HL-60/S4 (cell line): ENCODE data around the gene CD2AP.
"Not testable (repeated sequence)": the region's sequence is repeated elsewhere in the genome, so short reads cannot be mapped to it uniquely, and the experiment has no call there.

Experiments
- in situ Hi-C: fragments of 300-500 bp; cut with MboI; formaldehyde crosslinking; loops from 2 replicates; pipeline ENCODE4 v1.14.3; 2022; ENCODE audit warnings: low sequenced_read_pairs

The CD2AP gene, protein sequence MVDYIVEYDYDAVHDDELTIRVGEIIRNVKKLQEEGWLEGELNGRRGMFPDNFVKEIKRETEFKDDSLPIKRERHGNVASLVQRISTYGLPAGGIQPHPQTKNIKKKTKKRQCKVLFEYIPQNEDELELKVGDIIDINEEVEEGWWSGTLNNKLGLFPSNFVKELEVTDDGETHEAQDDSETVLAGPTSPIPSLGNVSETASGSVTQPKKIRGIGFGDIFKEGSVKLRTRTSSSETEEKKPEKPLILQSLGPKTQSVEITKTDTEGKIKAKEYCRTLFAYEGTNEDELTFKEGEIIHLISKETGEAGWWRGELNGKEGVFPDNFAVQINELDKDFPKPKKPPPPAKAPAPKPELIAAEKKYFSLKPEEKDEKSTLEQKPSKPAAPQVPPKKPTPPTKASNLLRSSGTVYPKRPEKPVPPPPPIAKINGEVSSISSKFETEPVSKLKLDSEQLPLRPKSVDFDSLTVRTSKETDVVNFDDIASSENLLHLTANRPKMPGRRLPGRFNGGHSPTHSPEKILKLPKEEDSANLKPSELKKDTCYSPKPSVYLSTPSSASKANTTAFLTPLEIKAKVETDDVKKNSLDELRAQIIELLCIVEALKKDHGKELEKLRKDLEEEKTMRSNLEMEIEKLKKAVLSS

DNA sequence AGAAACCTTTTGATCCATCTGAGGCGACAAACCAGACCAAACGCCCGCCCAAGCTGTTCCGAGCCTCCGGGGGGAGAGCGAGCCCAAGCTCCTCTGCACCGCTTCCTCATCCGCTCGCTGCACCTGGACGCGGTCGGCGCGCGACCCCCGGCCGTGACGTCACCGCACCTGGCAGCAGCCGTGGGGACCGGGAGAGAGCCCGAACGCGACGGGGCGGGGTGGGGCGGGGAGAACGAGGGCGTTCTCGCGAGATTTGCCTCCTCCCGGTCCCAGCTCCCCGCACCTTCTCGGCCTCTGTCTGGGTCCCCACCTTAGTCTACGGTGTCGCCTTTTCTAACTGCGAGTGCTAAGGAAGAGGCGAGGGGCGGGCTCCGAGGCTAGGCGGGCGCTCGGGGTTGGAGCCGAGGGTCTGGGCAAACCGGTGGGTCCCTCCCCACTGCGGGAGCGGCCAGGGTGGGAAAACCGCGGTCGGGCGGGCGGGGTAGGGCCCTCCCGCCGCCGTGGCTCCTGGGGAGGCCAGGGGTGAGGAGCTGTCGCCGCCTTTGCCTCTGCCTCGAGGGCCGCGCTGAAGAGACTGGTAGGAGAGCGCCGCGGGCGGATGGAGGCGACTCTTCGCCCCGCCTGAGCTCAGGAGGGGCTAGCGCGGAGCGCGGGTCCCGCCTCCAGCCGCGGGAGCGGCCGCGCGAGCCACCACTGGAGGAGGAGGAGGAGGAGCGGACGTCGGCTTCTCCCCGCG is at the start of gene CD2AP:
TSS of gene CD2AP (plus strand) at position 293 of the 736 bp plus-strand sequence. CDS start 456 bp downstream, outside the sequence.
- in situ Hi-C loops: no loop called here

DNA sequence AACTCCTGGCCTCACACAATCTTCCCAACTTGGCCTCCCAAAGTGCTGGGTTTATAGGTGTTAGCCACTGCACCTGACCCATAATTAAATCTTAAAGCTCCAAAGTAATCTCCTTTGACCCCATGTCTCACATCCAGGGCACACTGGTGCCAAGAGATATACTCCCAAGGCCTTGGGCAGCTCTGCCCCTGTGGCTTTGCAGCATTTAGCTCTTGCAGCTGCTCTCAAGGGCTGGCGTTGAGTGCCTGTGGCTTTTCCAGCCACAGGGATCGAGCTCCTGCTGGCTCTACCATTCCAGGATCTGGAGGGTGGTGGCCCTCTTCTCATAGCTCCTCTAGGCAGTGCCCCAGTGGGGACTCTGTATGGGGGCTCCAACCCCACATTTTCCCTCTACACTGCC is 49.3 kb upstream of the CD2AP start:
- in situ Hi-C loops: no loop called here

DNA sequence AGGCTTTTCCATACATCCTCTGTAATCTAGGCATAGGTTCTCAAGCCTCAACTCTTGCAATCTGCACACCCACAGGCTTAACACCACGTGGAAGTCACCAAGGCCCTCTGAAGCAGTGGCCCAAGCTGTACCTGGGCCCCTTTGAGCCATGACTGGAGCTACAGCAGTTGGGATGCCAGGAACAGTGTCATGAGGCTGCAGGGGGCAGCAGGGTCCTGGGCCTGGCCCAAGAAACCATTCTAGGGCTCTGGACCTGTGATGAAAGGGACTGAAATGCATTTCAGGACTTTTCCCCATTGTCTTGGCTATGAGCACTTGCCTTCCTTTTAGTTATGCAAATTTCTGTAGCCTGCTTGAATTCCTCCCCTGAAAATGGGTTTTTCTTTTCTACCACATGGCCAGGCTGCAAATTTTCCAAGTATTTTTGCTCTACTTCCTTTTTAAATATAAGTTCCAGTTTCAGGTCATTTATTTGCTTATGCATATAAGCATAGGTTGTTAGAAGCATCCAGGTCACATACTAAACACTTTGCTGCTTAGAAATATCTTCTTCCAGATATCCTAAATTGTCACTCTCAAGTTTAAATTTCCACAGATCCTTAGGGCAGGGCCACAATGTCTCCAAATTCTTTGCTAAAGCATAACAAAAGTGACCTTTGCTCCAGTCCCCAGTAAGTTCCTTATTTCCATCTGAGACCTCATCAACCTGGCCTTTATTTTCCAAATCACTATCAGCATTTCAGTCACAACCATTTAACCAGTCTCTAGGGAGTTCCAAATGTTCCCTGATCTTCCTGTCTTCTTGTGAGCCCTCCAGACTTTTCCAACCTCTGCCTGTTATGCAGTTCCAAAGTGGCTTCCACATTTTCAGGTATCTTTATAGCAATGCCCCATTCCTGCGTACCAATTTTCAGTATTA is 48.6 kb upstream of the CD2AP start:
- in situ Hi-C loops: no loop called here

DNA sequence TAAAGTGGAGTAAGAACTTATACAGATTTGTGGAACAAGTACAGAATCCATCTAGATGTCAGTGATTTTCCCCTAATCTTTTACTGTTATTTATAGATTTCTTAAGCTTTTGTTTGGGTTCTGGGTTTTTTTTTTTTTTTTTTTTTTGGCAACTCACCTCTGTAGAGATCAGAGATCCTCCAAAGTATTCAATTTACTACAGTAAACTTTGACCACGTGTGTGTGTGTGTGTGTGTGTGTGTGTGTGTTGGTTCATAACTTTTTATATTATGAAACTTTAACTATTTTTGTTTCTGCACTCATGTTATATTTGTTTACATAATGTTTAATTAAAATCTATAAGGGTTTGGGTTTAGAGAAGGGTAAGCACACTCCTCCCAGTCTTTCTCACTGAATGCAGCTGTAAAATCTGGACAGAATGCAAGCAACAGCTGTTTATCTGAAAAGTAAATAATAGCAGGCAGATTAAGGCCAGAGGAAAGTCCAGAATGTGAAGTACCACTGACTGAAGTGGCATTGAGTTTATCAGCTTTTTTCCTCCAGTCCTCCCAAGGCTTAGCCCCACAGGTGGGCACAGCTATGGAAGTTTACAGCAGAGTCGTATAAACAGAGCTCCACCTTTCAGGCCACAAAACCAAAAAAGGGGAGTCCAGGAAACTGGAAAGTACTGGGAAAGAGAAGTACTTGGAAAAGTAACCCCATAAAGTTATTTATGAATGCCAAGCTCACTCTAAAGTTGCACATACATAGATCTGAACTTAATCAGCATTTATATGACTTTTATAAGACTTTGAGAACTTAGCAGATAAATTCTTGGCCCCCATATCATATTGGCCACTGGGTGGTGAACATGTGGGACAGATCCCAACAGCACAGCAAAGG is 43.0 kb upstream of the CD2AP start:
- in situ Hi-C loops: no loop called here

DNA sequence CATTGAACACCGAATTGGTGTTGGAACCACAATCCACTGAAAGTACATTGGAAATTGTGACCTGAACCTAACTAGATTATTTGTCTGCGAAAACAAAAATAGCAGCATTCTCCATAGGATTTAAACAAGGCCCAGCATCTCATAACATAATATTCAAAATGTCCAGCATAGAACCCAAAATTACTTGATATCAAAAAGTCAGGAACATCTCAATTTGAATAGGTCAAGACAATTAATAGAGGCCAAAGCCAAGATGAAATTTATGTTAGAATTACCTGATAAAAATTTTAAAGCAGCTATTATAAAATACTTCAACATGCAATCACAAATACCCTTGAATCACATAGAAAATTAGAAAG is 42.4 kb upstream of the CD2AP start:
- in situ Hi-C loops: no loop called here

DNA sequence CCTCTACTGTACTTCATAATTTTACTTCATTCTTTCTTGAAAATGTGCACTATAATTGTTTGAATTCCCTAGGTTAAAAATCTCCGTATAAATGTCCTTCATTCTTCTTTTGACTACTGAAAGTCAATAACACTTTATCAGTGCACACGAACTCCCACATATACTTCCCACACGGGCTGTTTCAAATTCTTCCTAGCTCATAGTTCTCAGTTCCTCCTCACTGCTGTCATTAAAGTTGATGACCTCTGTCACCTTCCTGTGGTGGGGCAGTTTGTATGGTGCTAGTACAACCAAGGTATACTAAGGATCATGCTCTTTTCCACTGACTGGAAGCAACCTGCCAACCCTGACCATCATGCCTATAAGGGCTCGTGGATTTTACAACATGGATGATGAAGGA is 40.0 kb upstream of the CD2AP start:
- in situ Hi-C loops: no loop called here

DNA sequence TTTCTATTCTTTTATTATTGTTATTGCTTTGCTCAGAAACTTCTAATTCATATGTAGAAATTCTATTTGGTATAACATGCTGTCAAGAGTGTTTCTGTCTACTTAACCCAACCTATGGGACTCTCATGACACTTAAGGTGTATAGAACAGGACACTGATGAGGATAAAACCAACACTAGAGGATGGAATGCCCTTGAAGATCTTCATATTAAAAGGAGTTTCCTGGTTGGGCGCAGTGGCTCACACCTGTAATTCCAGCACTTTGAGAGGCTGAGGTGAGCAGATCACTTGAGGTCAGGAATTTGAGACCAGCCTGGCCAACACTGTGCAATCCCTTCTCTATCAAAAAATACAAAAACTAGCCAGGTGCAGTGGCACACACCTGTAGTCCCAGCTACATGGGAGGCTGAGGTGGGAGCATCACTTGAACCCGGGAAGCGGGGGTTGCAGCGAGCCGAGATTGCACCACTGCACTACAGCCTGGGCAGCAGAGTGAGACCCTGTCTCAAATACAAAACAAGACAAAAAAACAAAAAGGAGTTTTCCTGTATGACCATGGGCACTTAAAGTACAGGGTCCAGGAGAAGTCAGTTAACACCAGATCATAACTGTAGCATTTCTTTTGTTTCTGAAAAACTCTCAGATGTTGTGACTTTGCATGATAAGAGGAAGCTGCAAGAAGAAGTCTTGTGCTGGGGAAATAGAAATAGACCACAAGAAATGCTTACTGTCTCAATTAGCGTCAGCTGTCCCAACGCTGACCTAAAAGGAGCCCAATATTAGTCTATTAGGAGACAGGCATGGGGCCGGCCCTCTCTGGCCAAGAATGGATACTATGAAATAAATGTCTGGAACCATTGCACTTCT is 38.9 kb upstream of the CD2AP start:
- in situ Hi-C loops: no loop called here

DNA sequence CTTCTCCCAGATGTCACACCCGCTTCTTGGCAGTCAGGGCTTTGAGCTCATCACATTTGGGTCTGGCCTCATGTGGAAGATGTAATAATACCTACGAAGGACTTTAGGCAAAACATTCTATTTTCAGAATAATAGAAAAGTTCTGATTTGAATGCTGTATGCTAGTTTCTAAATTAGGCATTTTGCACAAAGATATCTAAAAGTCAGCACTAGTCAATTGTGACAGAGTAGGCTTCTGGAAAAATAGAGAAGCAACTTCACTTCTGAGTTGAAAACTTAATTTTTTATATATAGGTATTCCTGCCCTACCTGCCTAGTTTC is 38.3 kb upstream of the CD2AP start:
- in situ Hi-C loops: no loop called here

DNA sequence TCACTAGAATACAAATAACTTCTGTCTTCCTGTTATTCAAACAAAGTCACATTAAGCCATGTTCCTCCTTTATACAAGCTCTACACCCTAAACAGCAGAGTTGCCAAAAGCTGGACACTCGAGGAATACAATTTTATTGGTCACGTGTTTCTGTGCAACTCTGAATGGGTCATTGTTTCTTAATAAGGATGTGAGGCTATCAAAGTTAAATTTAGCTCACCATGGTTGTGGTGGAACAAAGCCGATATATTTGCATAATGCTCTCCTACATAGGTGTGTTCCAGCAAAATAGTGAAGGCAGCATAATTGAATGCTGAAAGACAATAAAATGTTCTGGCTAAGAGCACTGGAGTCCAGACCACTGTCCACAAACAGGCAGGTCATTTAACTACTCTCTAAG is 36.9 kb upstream of the CD2AP start:
- in situ Hi-C loops: no loop called here

DNA sequence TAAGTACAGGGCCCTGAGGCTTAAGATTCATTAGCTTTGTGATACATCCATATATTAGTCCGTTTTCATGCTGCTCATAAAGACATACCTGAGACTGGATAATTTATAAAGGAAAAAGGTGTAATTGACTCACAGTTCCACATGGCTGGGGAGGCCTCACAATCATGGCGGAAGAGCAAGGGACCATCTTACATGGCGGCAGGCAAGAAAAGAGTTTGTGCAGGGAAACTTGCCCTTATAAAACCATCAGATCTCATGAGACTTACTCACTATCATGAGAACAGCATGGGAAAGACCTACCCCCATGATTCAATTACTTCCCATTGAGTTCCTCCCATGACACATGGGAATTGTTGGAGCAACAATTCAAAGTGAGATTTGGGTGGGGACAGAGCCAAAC is 32.6 kb upstream of the CD2AP start:
- in situ Hi-C loops: not testable (repeated sequence)

DNA sequence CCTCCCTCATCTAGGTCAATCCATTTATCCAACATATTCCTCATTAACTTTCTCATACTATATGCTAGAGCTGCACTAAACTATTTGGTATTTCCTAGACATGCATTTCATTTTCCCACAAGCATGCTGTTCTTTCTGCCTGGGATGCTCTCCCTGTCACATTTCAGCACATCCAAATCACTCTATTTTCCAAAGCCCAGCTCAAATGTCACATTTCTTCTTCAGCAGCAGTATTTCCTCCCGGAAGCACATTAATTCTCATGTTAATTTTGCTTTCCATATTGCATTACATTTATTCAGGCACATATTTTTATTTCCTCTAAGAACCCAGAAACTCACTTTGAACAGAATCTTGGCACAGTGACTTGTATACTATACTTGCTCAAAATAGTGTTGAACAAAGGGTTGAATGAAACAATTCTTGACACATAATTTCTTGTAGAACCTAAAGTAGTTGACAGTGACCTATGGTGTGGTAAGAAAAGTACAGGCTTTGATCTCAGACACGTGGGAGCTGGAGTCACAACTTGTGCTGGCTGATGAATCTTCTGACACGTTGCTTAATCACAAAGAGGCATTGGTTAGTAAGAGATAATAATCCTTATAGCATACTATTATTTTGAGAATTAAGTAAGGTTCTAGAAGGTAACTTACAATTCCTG is 30.8 kb upstream of the CD2AP start:
- in situ Hi-C loops: no loop called here

DNA sequence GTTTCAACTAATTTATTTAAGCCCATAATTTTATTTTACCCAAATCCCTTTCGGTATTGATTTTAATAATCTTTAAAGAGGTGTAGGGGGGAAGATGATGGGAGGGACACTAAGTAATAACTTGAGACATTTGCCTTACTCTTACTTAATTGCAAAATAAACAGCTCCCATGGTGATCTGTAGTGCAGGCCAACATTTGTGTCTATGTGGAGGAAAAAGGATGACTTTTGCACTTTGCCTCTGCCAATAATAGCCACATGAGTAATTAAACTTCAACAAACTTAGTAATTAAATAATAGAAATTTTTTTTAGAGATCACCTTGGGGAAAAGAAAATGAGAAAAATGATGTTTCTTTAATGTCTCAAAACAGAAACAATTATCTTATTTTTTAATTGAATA is 29.9 kb upstream of the CD2AP start:
- in situ Hi-C loops: no loop called here

DNA sequence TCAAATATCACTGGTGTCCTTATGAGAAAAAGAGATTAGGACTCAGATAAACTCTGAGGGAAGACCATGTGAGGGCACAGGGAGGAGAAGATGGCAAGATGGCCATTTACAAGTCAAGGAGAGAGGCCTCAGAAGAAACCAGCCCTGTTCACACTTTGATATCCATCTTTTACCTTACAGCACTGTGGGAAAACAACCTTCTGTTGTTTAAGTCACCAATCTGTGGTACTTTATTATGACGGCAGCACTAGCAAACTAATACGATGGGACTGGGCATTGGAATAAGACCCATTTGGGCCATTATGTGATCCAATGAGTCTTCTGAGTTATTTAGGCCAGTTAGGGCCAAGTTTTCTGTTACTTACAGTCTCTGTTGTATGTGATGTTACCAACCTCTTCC is 26.4 kb upstream of the CD2AP start:
- in situ Hi-C loops: no loop called here

DNA sequence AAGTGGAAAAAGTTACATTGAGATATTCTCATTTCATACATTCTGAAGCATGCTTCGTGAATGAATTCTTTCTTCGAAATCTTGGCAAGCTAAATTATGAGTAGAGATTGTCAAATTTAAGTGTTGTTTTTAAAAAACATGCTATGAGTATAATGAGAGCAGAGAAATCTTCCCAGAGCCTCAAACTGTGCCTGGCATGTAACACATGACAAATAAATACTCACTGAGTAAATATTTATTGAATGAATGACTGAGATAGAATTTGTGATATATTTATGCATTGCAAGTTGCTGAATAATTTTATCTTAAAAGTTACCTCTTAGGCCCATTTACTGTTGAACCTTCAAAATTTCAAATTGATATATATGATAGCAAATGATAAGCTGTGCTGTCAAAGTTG is 24.7 kb upstream of the CD2AP start:
- in situ Hi-C loops: no loop called here

DNA sequence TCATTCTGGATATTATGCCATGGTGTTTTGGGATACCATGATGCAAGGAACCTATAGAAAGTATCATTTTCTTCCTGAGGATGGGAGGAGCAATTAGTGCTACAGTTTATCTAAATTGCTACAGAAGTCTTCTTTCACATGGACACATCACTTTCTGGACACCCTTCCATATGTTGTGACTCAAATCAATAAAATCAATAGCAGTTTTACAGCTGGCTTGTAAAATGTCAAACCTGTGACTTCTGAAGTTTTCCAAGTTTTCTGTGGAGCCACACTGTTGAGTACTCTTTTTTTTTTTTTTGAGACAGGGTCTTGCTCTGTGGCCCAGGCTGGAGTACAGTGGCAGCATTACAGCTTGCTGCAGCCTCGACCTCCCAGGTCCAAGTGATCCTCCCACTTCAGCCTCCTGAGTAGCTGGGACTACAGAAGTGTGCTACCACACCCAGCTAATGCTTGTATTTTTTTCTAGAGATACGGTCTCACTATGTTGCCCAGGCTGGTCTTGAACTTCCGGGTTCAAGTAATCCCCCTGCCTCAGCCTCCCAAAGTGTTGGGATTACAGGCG is 24.1 kb upstream of the CD2AP start:
- in situ Hi-C loops: no loop called here

DNA sequence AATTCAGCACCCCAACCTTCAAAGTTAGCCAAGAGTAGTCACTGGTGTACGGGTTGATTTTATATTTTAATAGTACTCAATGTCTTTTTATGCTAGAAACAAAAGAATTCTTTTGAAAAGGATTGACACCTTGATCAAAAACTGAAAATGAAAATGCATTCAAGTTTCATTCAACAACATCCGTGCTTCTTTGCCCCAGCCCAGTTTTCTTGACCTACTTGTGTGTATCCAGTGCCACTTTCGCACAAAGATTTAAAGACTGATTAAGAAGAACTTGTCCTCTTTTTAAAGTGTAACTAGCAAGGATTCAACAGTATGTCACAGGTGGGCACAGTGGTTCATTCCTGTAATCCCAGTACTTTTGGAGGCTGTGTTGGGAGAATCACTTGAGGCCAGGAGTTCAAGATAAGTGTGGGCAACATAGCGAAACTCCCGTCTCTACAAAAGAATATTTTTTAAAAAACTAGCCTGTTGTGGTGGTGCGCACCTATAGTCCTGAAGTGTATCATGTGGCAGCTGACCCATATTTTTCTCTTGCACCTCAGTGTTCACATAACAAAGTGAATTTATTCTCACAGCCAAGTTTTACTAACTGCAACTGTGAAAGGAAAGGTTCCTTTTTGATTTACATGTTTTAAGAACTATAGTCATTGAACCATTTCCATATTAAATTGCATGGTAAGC is 22.7 kb upstream of the CD2AP start:
- in situ Hi-C loops: no loop called here

DNA sequence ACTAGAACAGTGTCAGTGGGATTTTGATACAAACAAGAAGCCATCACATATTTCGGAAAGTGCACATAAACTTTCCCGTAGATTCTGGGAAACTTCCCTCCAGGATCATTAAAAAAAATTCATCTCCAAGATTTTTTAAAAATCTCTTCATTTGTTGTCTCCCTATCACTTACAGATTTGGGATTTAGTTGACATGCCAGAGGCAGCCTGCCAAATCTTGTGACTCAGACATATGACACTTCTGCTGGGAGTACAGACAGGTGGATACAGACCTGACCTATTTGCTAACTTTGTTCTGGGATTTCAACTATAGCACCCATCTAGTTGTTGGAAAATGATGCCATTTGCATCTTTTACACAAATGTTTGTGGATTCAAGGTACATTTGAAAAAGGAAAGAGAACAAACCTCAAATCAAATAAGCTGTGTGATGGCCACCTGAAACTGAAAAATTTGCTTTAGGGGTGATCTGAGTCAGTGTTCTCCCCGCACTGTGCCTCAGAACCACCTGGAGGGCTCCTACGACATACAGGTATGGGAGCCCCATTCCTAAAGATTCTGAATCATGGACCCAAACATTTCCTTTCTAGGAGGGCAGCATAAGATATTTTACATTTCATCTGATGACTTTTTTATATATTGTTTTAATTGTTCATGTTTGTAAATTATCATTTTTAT is 21.9 kb upstream of the CD2AP start:
- in situ Hi-C loops: no loop called here
